HCT116 (cell line): ENCODE results near the gene CHID1. TPM values are rescaled to one million over a fixed set of nuclear protein-coding genes. Genes with fewer than 3 reads are reported as not detected.

ENCODE experiments used
- ATAC-seq: fragments of 200-7000 bp; cut with Tn5 transposase; 2 replicates; pipeline ENCODE4 v1.9.1; 2020; ENCODE audit warnings: mild to moderate bottlenecking, moderate library complexity
- BruUV-seq: library from RNA; stranded (reverse); fragments of 400-500 nt; replicated peaks from 2 replicates; lab custom pipeline; 2021; lab: Mats Ljungman, UMichigan
- CTCF ChIA-PET: fragments of 300-600 bp; sonication (Branson Sonifier 250); formaldehyde crosslinking; loops from one replicate; lab custom pipeline; 2021; ENCODE audit warnings: antibody characterized with exemption; lab: Charles Lee
- POLR2A ChIA-PET: fragments of 300-600, 350-600 bp; sonication (Branson Sonifier 250); formaldehyde crosslinking; loops from one replicate; lab custom pipeline; 2021; ENCODE audit warnings: antibody characterized with exemption; lab: Charles Lee
- RAD21 ChIA-PET, 2 experiments: fragments of 300-600 bp; sonication (Branson Sonifier 250); formaldehyde crosslinking; loops; one replicate each; lab custom pipeline; 2023; ENCODE audit warnings: low total read pairs in 2 of 2; ENCODE audit not compliant: uncharacterized antibody in 2 of 2, unreplicated experiment in 2 of 2, low non-redundant PET in 1 of 2; lab: Charles Lee
- DNase-seq: peaks from one replicate; pipeline ENCODE4 v3.0.0-alpha.2; 2010; ENCODE audit warnings: low read depth, low spot score
- H2AFZ ChIP-seq: fragments of 200-600 bp; shearing (Covaris generic), sonication (generic); 2 replicates; pipeline ENCODE4 v1.6.1; 2017; ENCODE audit warnings: low read depth, mixed run types, mixed read lengths, antibody characterized with exemption, low read length; ENCODE audit not compliant: poor library complexity, severe bottlenecking
- H3K27ac ChIP-seq: 2 replicates; pipeline ENCODE4 v1.5.1; 2012; ENCODE audit warnings: low read depth, low read length
- H3K27me3 ChIP-seq: fragments of 200-600 bp; sonication (generic); 2 replicates; pipeline ENCODE4 v1.6.1; 2016; ENCODE audit warnings: mixed run types, low read length, mixed read lengths; ENCODE audit not compliant: insufficient read depth
- H3K36me3 ChIP-seq, 2 experiments: fragments of 200-500 bp in 1 of 2; fragments of 200-600 bp in 1 of 2; sonication (Bioruptor generic) in 1 of 2; sonication (generic) in 1 of 2; 2 replicates each; pipeline versions ENCODE4 v1.5.1 to v1.6.1; 2014 to 2016; ENCODE audit warnings: low read length in 2 of 2, inconsistent platforms in 1 of 2, mixed read lengths in 1 of 2, mixed run types in 1 of 2; ENCODE audit not compliant: insufficient read depth in 2 of 2, control insufficient read depth in 1 of 2
- H3K4me1 ChIP-seq, 2 experiments: fragments of 200-600 bp in 1 of 2; sonication (generic) in 1 of 2; 2 replicates each; pipeline versions ENCODE4 v1.5.1 to v1.6.1; 2012 to 2017; ENCODE audit warnings: low read length in 2 of 2, inconsistent platforms in 1 of 2, mild to moderate bottlenecking in 1 of 2, mixed read lengths in 1 of 2, mixed run types in 1 of 2, moderate library complexity in 1 of 2; ENCODE audit not compliant: insufficient read depth in 2 of 2, control insufficient read depth in 1 of 2
- H3K4me2 ChIP-seq: fragments of 200-600 bp; sonication (generic); 2 replicates; pipeline ENCODE4 v1.6.1; 2017; ENCODE audit warnings: mixed run types, low read length, mixed read lengths
- H3K4me3 ChIP-seq, 2 experiments: fragments of 200-600 bp in 1 of 2; sonication (generic) in 1 of 2; replicated peaks in 1 of 2; 2 replicates each; pipeline ENCODE4 v1.5.1; 2011 to 2016; ENCODE audit warnings: low read length in 2 of 2, control low read depth in 1 of 2, low read depth in 1 of 2, mild to moderate bottlenecking in 1 of 2, mixed read lengths in 1 of 2, mixed run types in 1 of 2
- H3K79me2 ChIP-seq: fragments of 200-600 bp; sonication (generic); 2 replicates; pipeline ENCODE4 v1.6.1; 2017; ENCODE audit warnings: mild to moderate bottlenecking, mixed run types, low read length, moderate library complexity, mixed read lengths; ENCODE audit not compliant: insufficient read depth
- H3K9ac ChIP-seq: fragments of 200-600 bp; sonication (generic); 2 replicates; pipeline ENCODE4 v1.6.1; 2016; ENCODE audit warnings: low read length, mixed read lengths
- H3K9me2 ChIP-seq: fragments of 200-600 bp; sonication (generic), shearing (Covaris generic); 2 replicates; pipeline ENCODE4 v1.6.1; 2017; ENCODE audit warnings: mixed run types, mild to moderate bottlenecking, moderate library complexity; ENCODE audit not compliant: insufficient read depth
- H3K9me3 ChIP-seq, 2 experiments: fragments of 200-500 bp in 1 of 2; fragments of 200-600 bp in 1 of 2; sonication (Bioruptor generic) in 1 of 2; sonication (generic) in 1 of 2; 2 replicates each; pipeline ENCODE4 v1.6.1; 2014 to 2017; ENCODE audit warnings: low read length in 2 of 2, mixed read lengths in 2 of 2, inconsistent platforms in 1 of 2, low read depth in 1 of 2, mild to moderate bottlenecking in 1 of 2, mixed run types in 1 of 2, moderate library complexity in 1 of 2; ENCODE audit not compliant: control insufficient read depth in 1 of 2, insufficient read depth in 1 of 2
- H4K20me1 ChIP-seq: fragments of 200-600 bp; sonication (generic), shearing (Covaris generic); 2 replicates; pipeline ENCODE4 v1.6.1; 2017; ENCODE audit warnings: mixed run types, mild to moderate bottlenecking, moderate library complexity; ENCODE audit not compliant: insufficient read depth
- CEBPB ChIP-seq: IDR thresholded peaks from 2 replicates; pipeline ENCODE4 v1.6.1; 2012; ENCODE audit warnings: low read depth
- CTCF ChIP-seq, 3 experiments: fragments of 200-600 bp in 1 of 3; sonication (generic) in 1 of 3; IDR thresholded peaks in 2 of 3; conservative IDR thresholded peaks in 1 of 3; 2 replicates each; pipeline ENCODE4 v1.5.1; 2012 to 2017; ENCODE audit warnings: low read depth in 2 of 3, low read length in 2 of 3, antibody characterized with exemption in 1 of 3, borderline replicate concordance in 1 of 3, control low read depth in 1 of 3, mild to moderate bottlenecking in 1 of 3, mixed read lengths in 1 of 3, mixed run types in 1 of 3, moderate library complexity in 1 of 3; ENCODE audit not compliant: insufficient read depth in 1 of 3
- EGR1 ChIP-seq: IDR thresholded peaks from 2 replicates; pipeline ENCODE4 v1.6.1; 2012; ENCODE audit warnings: low read depth
- ELF1 ChIP-seq: IDR thresholded peaks from 2 replicates; pipeline ENCODE4 v1.6.1; 2012; ENCODE audit warnings: low read depth, borderline replicate concordance
- EZH2 ChIP-seq: fragments of 200-600 bp; sonication (generic); IDR thresholded peaks from 2 replicates; pipeline ENCODE4 v1.6.1; 2017; ENCODE audit warnings: antibody characterized with exemption, mixed run types
- EZH2phosphoT487 ChIP-seq: fragments of 200-600 bp; IDR thresholded peaks from 2 replicates; pipeline ENCODE4 v1.6.1; 2018; ENCODE audit warnings: antibody characterized with exemption, borderline replicate concordance
- FOSL1 ChIP-seq: IDR thresholded peaks from 2 replicates; pipeline ENCODE4 v1.6.1; 2012; ENCODE audit warnings: low read depth
- POLR2AphosphoS5 ChIP-seq: IDR thresholded peaks from 2 replicates; pipeline ENCODE4 v1.6.1; 2011; ENCODE audit warnings: mild to moderate bottlenecking, low read depth, low read length, moderate library complexity
- RAD21 ChIP-seq: IDR thresholded peaks from 2 replicates; pipeline ENCODE4 v1.6.1; 2012; ENCODE audit warnings: low read depth, mild to moderate bottlenecking
- SIN3A ChIP-seq: IDR thresholded peaks from 2 replicates; pipeline ENCODE4 v1.6.1; 2012; ENCODE audit warnings: low read depth
- SRF ChIP-seq: IDR thresholded peaks from 2 replicates; pipeline ENCODE4 v1.6.1; 2012; ENCODE audit warnings: low read depth
- TCF7L2 ChIP-seq: IDR thresholded peaks from 2 replicates; pipeline ENCODE4 v1.7.0; 2011; ENCODE audit warnings: borderline replicate concordance, inconsistent platforms; ENCODE audit not compliant: insufficient read depth, insufficient read length; ENCODE audit errors: extremely low read depth
- ZBTB33 ChIP-seq: IDR thresholded peaks from 2 replicates; pipeline ENCODE4 v1.6.1; 2011; ENCODE audit warnings: mild to moderate bottlenecking, low read length, moderate library complexity; ENCODE audit not compliant: insufficient replicate concordance; ENCODE audit errors: extremely low read depth
- ZFX ChIP-seq: fragments of 450-650 bp; IDR thresholded peaks from 2 replicates; pipeline ENCODE4 v1.6.1; 2017
- ZNF274 ChIP-seq: fragments of 200-500 bp; sonication (Bioruptor generic); IDR thresholded peaks from 2 replicates; pipeline ENCODE4 v1.6.1; 2014; ENCODE audit warnings: mild to moderate bottlenecking, low read depth, low read length, inconsistent platforms
- intact Hi-C: fragments of 100-400 bp; cut with micrococcal nuclease; formaldehyde crosslinking; loops from 2 replicates; pipeline ENCODE4 v1.10.0; 2022
- total RNA-seq: library from RNA; stranded (reverse); gene quantifications from one replicate; pipeline ENCODE4 v1.2.1, GENCODE V29; 2021; ENCODE audit not compliant: unreplicated experiment
- TF ChIP-seq, protein P1 (sequence below): IDR thresholded peaks from 2 replicates; pipeline ENCODE4 v1.6.1; 2012

Gene CHID1
- total RNA-seq, 1 experiment from 2014 or later = 102 TPM

GRCh38 chr11:871472-871871 is 39.1 kb downstream of the CHID1 start:
- Histone ChIP-seq H3K9me3 (no peaks in the 10 kb centered on the region), H3K4me1 (peaks cover 0 to 29% of the 10 kb centered on the region in 2 experiments; a peak in 2 of 4 replicates), H3K4me3 (no peak overlapping the region), H4K20me1 (no peaks in the 10 kb centered on the region), H3K9ac (no peak overlapping the region), H3K27ac (no peak overlapping the region), H3K9me2 (no peaks in the 10 kb centered on the region), H2AFZ (no peak overlapping the region), H3K36me3 (no peaks in the 10 kb centered on the region), H3K4me2 (no peak overlapping the region), H3K27me3 (no peaks in the 10 kb centered on the region), H3K79me2 (no peaks in the 10 kb centered on the region)
- ATAC-seq (no peak), DNase-seq (no peak)
- no peak for TF ChIP-seq SRF
- TF ChIP-seq CEBPB = no peak
- TF ChIP-seq CTCF (IDR thresholded peaks at IDR 0.05 in 2 of 3, conservative IDR thresholded peaks at IDR 0.05 in 1 of 3; ENCODE audit: borderline replicate concordance in 1 of 3, insufficient read depth in 1 of 3, low read depth in 2 of 3, low read length in 2 of 3) = no peak
- no peak for TF ChIP-seq ZNF274
- no peak for TF ChIP-seq ZFX
- TF ChIP-seq EZH2phosphoT487 = no peak
- TF ChIP-seq SIN3A = no peak
- no peak for TF ChIP-seq FOSL1
- TF ChIP-seq, protein P1, sequence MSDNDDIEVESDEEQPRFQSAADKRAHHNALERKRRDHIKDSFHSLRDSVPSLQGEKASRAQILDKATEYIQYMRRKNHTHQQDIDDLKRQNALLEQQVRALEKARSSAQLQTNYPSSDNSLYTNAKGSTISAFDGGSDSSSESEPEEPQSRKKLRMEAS = no peak
- no peak for TF ChIP-seq TCF7L2
- no peak for TF ChIP-seq EGR1
- TF ChIP-seq ELF1 = no peak
- TF ChIP-seq POLR2AphosphoS5 = no peak
- TF ChIP-seq RAD21 = no peak
- no peak for TF ChIP-seq EZH2
- TF ChIP-seq ZBTB33 = no peak
- ChIA-PET CTCF (no interaction called here), RAD21 (no interaction called here), POLR2A (no interaction called here)
- intact Hi-C loops = loop anchor here (10.0 kb wide), 1 partner anchor 183 kb away; no protein-coding TSS in a partner anchor
- no TSS peak for BruUV-seq
